ENCODE results near the gene SHC3. TPM values are rescaled to one million over a fixed set of nuclear protein-coding genes. Genes with fewer than 3 reads are reported as not detected.

The SHC3 gene
- total RNA-seq, 1 experiment from 2014 or later, result 0.27 TPM

DNA sequence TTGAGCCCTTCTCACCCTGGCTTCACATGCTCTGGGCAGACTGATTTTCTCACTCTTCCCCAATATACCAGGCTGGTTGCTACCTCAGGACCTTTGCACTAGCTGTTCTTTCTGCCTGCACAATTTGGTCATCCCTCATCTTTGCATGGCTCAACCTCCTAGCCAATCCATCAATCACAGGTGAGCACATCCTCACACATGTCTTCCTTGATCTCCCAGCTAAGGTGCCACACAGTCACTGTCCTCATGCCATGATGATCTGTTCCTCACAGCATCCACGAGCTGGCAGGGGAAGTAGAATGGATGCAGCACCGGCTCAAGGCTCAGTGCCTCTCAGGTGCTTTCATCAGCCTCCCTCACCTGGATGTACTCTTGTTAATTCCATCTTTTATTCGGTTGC is 218.0 kb downstream of the SHC3 start:
- H4K20me1 ChIP-seq (ENCODE audit: insufficient read depth), result no peaks in the 10 kb centered on the region
- no peak for ATAC-seq
- CTCF ChIA-PET, result no interaction called here
- no peaks in the 10 kb centered on the region for H3K9me2 ChIP-seq (ENCODE audit: insufficient read depth)
- no peaks in the 10 kb centered on the region for H3K79me2 ChIP-seq (ENCODE audit: insufficient read depth, low read length)
- H2AFZ ChIP-seq (ENCODE audit: low read depth, low read length, poor library complexity, severe bottlenecking), result no peak overlapping the region
- intact Hi-C loops (cut with micrococcal nuclease), result no loop called here
- peaks cover 40% of the 10 kb centered on the region for H3K27me3 ChIP-seq (ENCODE audit: insufficient read depth, low read length)
- H3K9ac ChIP-seq (ENCODE audit: low read length), result no peak overlapping the region
- RAD21 ChIA-PET (ENCODE audit: low non-redundant PET in 1 of 2, low total read pairs in 2 of 2, uncharacterized antibody in 2 of 2, unreplicated experiment in 2 of 2), result no interaction called here
- H3K36me3 ChIP-seq (ENCODE audit: control insufficient read depth in 1 of 2, insufficient read depth in 2 of 2, low read length in 2 of 2), result no peaks in the 10 kb centered on the region
- H3K4me2 ChIP-seq (ENCODE audit: low read length), result no peak overlapping the region
- H3K4me1 ChIP-seq (ENCODE audit: control insufficient read depth in 1 of 2, insufficient read depth in 2 of 2, low read length in 2 of 2), result peaks cover 4 to 5% of the 10 kb centered on the region in 2 experiments; a peak in 2 of 4 replicates
- H3K27ac ChIP-seq (ENCODE audit: low read depth, low read length), result no peak overlapping the region
- DNase-seq (ENCODE audit: low read depth, low spot score), result no peak
- H3K4me3 ChIP-seq (replicated peaks in 1 of 2; ENCODE audit: low read depth in 1 of 2, low read length in 2 of 2), result no peak overlapping the region
- H3K9me3 ChIP-seq (ENCODE audit: control insufficient read depth in 1 of 2, insufficient read depth in 1 of 2, low read depth in 1 of 2, low read length in 2 of 2), result no peaks in the 10 kb centered on the region
- TF ChIP-seq, protein P1, sequence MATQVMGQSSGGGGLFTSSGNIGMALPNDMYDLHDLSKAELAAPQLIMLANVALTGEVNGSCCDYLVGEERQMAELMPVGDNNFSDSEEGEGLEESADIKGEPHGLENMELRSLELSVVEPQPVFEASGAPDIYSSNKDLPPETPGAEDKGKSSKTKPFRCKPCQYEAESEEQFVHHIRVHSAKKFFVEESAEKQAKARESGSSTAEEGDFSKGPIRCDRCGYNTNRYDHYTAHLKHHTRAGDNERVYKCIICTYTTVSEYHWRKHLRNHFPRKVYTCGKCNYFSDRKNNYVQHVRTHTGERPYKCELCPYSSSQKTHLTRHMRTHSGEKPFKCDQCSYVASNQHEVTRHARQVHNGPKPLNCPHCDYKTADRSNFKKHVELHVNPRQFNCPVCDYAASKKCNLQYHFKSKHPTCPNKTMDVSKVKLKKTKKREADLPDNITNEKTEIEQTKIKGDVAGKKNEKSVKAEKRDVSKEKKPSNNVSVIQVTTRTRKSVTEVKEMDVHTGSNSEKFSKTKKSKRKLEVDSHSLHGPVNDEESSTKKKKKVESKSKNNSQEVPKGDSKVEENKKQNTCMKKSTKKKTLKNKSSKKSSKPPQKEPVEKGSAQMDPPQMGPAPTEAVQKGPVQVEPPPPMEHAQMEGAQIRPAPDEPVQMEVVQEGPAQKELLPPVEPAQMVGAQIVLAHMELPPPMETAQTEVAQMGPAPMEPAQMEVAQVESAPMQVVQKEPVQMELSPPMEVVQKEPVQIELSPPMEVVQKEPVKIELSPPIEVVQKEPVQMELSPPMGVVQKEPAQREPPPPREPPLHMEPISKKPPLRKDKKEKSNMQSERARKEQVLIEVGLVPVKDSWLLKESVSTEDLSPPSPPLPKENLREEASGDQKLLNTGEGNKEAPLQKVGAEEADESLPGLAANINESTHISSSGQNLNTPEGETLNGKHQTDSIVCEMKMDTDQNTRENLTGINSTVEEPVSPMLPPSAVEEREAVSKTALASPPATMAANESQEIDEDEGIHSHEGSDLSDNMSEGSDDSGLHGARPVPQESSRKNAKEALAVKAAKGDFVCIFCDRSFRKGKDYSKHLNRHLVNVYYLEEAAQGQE (IDR thresholded peaks at IDR 0.05; ENCODE audit: low read depth), result no peak
- POLR2A ChIA-PET, result no interaction called here
- BruUV-seq (replicated peaks), result no TSS peak

DNA sequence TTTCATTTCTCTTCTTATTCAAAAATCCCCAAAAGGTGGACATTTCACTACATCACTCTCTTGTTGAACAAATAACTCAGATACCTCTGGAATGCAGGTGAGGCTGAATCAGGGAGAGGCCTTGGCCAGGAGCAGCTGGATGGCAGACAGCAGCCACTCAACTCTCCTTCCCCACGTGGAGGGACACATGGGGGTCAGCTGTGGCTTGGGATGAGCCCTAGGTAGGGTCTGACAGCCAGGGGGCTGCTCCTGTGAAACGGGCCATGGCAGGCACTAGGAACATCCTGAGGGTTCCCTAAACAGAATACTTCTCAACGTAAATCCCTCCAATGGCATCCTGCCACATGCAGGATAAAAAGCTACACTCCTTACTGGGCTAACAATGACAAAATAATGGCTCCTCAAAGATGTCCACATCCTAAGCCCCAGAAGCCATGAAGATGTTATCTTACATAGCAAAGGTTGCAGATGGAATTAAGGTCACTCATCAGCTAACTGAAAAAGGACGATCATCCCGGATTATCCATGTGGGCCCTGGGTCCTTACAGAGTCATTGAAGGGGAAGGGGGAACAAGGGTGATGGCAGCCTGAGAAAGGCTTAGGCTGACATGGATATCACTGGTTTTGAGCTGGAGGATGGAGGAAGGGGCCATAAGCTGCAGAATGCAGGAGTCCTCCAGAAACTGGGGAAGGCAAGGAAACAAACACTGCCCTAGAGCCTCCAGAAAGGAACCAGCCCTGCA is 218.7 kb downstream of the SHC3 start:
- Histone ChIP-seq H3K9me2 (ENCODE audit: insufficient read depth) (no peaks in the 10 kb centered on the region), H3K4me2 (ENCODE audit: low read length) (no peak overlapping the region), H3K27me3 (ENCODE audit: insufficient read depth, low read length) (peaks cover 40% of the 10 kb centered on the region), H2AFZ (ENCODE audit: low read depth, low read length, poor library complexity, severe bottlenecking) (no peak overlapping the region), H3K4me1 (ENCODE audit: control insufficient read depth in 1 of 2, insufficient read depth in 2 of 2, low read length in 2 of 2) (peaks cover 4 to 5% of the 10 kb centered on the region in 2 experiments; a peak in 2 of 4 replicates), H3K27ac (ENCODE audit: low read depth, low read length) (no peak overlapping the region), H3K9me3 (ENCODE audit: control insufficient read depth in 1 of 2, insufficient read depth in 1 of 2, low read depth in 1 of 2, low read length in 2 of 2) (no peaks in the 10 kb centered on the region), H3K9ac (ENCODE audit: low read length) (no peak overlapping the region), H4K20me1 (ENCODE audit: insufficient read depth) (no peaks in the 10 kb centered on the region), H3K79me2 (ENCODE audit: insufficient read depth, low read length) (no peaks in the 10 kb centered on the region), H3K36me3 (ENCODE audit: control insufficient read depth in 1 of 2, insufficient read depth in 2 of 2, low read length in 2 of 2) (no peaks in the 10 kb centered on the region), H3K4me3 (replicated peaks in 1 of 2; ENCODE audit: low read depth in 1 of 2, low read length in 2 of 2) (no peak overlapping the region)
- ChIA-PET RAD21 (ENCODE audit: low non-redundant PET in 1 of 2, low total read pairs in 2 of 2, uncharacterized antibody in 2 of 2, unreplicated experiment in 2 of 2) (no interaction called here), POLR2A (no interaction called here), CTCF (no interaction called here)
- BruUV-seq (replicated peaks), result no TSS peak
- TF ChIP-seq SIN3A (IDR thresholded peaks at IDR 0.05; ENCODE audit: low read depth) (no peak), ELF1 (IDR thresholded peaks at IDR 0.05; ENCODE audit: borderline replicate concordance, low read depth) (no peak), TCF7L2 (IDR thresholded peaks at IDR 0.05; ENCODE audit: borderline replicate concordance, extremely low read depth, insufficient read depth, insufficient read length) (no peak), SRF (IDR thresholded peaks at IDR 0.05; ENCODE audit: low read depth) (no peak), ZFX (IDR thresholded peaks at IDR 0.05) (no peak)
- TF ChIP-seq, protein P2, sequence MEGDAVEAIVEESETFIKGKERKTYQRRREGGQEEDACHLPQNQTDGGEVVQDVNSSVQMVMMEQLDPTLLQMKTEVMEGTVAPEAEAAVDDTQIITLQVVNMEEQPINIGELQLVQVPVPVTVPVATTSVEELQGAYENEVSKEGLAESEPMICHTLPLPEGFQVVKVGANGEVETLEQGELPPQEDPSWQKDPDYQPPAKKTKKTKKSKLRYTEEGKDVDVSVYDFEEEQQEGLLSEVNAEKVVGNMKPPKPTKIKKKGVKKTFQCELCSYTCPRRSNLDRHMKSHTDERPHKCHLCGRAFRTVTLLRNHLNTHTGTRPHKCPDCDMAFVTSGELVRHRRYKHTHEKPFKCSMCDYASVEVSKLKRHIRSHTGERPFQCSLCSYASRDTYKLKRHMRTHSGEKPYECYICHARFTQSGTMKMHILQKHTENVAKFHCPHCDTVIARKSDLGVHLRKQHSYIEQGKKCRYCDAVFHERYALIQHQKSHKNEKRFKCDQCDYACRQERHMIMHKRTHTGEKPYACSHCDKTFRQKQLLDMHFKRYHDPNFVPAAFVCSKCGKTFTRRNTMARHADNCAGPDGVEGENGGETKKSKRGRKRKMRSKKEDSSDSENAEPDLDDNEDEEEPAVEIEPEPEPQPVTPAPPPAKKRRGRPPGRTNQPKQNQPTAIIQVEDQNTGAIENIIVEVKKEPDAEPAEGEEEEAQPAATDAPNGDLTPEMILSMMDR (IDR thresholded peaks at IDR 0.05 in 2 of 3, conservative IDR thresholded peaks at IDR 0.05 in 1 of 3; ENCODE audit: borderline replicate concordance in 1 of 3, insufficient read depth in 1 of 3, low read depth in 2 of 3, low read length in 2 of 3), result no peak
- TF ChIP-seq, protein P1 (IDR thresholded peaks at IDR 0.05; ENCODE audit: low read depth), result no peak
- TF ChIP-seq, protein P3, sequence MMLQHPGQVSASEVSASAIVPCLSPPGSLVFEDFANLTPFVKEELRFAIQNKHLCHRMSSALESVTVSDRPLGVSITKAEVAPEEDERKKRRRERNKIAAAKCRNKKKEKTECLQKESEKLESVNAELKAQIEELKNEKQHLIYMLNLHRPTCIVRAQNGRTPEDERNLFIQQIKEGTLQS (IDR thresholded peaks at IDR 0.05), result no peak
- ATAC-seq (no peak), DNase-seq (ENCODE audit: low read depth, low spot score) (no peak)
- intact Hi-C loops (cut with micrococcal nuclease), result no loop called here

Measured in HCT116 (cell line).